ENCODE data around the gene VIT.

DNA sequence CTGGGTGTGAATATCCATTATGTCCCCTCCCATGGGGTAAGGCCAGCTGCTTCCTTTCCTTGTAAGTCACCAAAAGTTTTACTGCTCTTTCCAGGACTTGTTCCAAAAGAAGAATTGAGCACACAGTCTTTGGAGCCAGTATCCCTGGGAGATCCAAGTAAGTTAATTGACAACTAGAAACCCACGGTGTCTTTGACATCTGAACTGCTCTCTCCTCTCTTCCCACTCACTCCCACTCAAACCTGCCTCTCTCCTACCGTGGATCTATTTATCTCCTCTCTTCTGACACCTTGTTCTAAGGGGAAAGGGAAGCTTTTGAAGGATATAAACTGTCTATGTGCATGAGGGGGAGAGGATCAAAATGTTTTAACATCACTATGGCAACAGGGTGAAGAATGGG is 86.7 kb downstream of the VIT start:
- TF ChIP-seq POLR2A (IDR thresholded peaks at IDR 0.05; ENCODE audit: low read depth, low read length): no peak
- no peak for TF ChIP-seq POLR2AphosphoS5 (IDR thresholded peaks at IDR 0.05; ENCODE audit: low read depth, low read length)
